ENCODE data around the gene C5orf58. TPM values are rescaled to one million over a fixed set of nuclear protein-coding genes. Genes with fewer than 3 reads are reported as not detected.

Gene C5orf58
- total RNA-seq, 1 donor = not detected

DNA sequence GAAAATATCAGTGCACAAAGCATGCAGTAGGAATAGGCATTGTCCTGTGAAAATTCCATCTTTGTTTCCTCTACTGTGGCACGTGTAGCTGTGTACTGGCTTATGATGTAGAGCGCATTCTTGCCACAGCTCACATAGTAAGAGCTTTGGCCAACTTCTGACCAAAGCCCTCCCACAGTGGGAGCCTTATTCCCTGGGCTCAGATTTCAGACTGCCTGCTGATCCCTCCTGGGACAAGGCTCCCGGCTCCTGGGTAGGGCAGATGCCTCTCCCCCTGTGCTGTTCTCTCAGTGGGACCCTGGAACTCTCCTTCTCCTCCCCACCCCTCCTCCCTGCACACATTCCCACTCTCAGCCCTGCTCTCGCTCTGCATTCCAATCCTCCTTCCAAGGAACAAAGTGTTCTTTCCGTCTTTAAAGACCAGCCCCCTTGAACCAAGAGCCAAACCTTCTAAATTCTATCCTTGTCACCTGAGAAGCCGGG, 47.3 kb downstream of the C5orf58 start:
- H3K9me3 ChIP-seq (ENCODE audit: low read depth, low read length) = no peaks in the 10 kb centered on the region
- no peak overlapping the region for H2AFZ ChIP-seq (ENCODE audit: low read length)
- H3K27me3 ChIP-seq (ENCODE audit: insufficient read depth, low read length) = no peaks in the 10 kb centered on the region
- no peaks in the 10 kb centered on the region for H3K4me1 ChIP-seq (ENCODE audit: insufficient read depth, low read length)
- H3K4me3 ChIP-seq (ENCODE audit: insufficient read depth, low read length) = no peak overlapping the region
- H4K20me1 ChIP-seq (ENCODE audit: insufficient read depth, low read length) = no peaks in the 10 kb centered on the region
- H3K4me2 ChIP-seq (ENCODE audit: insufficient read depth, low read length) = no peak overlapping the region
- H3K79me2 ChIP-seq (ENCODE audit: insufficient read depth, low read length) = no peaks in the 10 kb centered on the region
- no peaks in the 10 kb centered on the region for H3K36me3 ChIP-seq (ENCODE audit: insufficient read depth, low read length)
- TF ChIP-seq CTCF (IDR thresholded peaks at IDR 0.05; ENCODE audit: extremely low read depth, low read depth, low read length) = no peak
- H3K27ac ChIP-seq (ENCODE audit: low read depth, low read length) = no peak overlapping the region
- DNase-seq (ENCODE audit: insufficient read length, low spot score, missing footprints) = no peak

GRCh38 chr5:170283296-170283695, 50.5 kb downstream of the C5orf58 start:
- Histone ChIP-seq H3K9me3 (ENCODE audit: low read depth, low read length) (no peaks in the 10 kb centered on the region), H3K4me3 (ENCODE audit: insufficient read depth, low read length) (no peak overlapping the region), H3K4me2 (ENCODE audit: insufficient read depth, low read length) (no peak overlapping the region), H3K27ac (ENCODE audit: low read depth, low read length) (no peak overlapping the region), H4K20me1 (ENCODE audit: insufficient read depth, low read length) (no peaks in the 10 kb centered on the region), H3K27me3 (ENCODE audit: insufficient read depth, low read length) (no peaks in the 10 kb centered on the region), H3K4me1 (ENCODE audit: insufficient read depth, low read length) (no peaks in the 10 kb centered on the region), H2AFZ (ENCODE audit: low read length) (no peak overlapping the region), H3K79me2 (ENCODE audit: insufficient read depth, low read length) (no peaks in the 10 kb centered on the region), H3K36me3 (ENCODE audit: insufficient read depth, low read length) (no peaks in the 10 kb centered on the region)
- DNase-seq (ENCODE audit: insufficient read length, low spot score, missing footprints) = no peak
- TF ChIP-seq CTCF (IDR thresholded peaks at IDR 0.05; ENCODE audit: extremely low read depth, low read depth, low read length) = no peak

DNA sequence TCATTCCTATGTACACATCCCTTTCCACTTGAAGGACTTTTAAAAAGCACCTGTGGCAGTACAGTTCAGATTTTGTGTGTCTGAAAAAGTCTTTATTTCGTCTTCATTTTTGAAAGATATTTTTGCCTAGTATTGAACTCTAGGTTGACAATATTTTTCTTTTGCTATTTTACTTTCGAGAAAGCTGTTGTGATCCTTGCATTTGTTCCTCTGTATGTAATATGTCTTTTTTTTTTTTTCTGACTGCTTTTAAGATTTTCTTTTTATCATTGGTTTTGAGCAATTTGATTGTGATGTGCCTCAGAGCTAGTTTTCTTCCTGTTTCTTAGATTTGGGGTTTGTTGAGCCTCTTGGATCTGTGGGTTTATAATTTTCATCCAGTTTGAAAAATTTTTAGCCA, 51.4 kb downstream of the C5orf58 start:
- no peak overlapping the region for H3K27ac ChIP-seq (ENCODE audit: low read depth, low read length)
- no peaks in the 10 kb centered on the region for H3K79me2 ChIP-seq (ENCODE audit: insufficient read depth, low read length)
- no peaks in the 10 kb centered on the region for H3K9me3 ChIP-seq (ENCODE audit: low read depth, low read length)
- no peaks in the 10 kb centered on the region for H3K36me3 ChIP-seq (ENCODE audit: insufficient read depth, low read length)
- H3K4me3 ChIP-seq (ENCODE audit: insufficient read depth, low read length) = no peak overlapping the region
- no peaks in the 10 kb centered on the region for H4K20me1 ChIP-seq (ENCODE audit: insufficient read depth, low read length)
- H3K27me3 ChIP-seq (ENCODE audit: insufficient read depth, low read length) = no peaks in the 10 kb centered on the region
- H3K4me2 ChIP-seq (ENCODE audit: insufficient read depth, low read length) = no peak overlapping the region
- H2AFZ ChIP-seq (ENCODE audit: low read length) = no peak overlapping the region
- TF ChIP-seq CTCF (IDR thresholded peaks at IDR 0.05; ENCODE audit: extremely low read depth, low read depth, low read length) = no peak
- DNase-seq (ENCODE audit: insufficient read length, low spot score, missing footprints) = no peak
- H3K4me1 ChIP-seq (ENCODE audit: insufficient read depth, low read length) = no peaks in the 10 kb centered on the region

GRCh38 chr5:170285181-170285580, 52.4 kb downstream of the C5orf58 start:
- no peak for DNase-seq (ENCODE audit: insufficient read length, low spot score, missing footprints)
- Histone ChIP-seq H2AFZ (ENCODE audit: low read length) (no peak overlapping the region), H3K4me3 (ENCODE audit: insufficient read depth, low read length) (no peak overlapping the region), H3K27ac (ENCODE audit: low read depth, low read length) (no peak overlapping the region), H3K36me3 (ENCODE audit: insufficient read depth, low read length) (no peaks in the 10 kb centered on the region), H3K27me3 (ENCODE audit: insufficient read depth, low read length) (peaks cover 2% of the 10 kb centered on the region), H3K4me1 (ENCODE audit: insufficient read depth, low read length) (no peaks in the 10 kb centered on the region), H3K9me3 (ENCODE audit: low read depth, low read length) (no peaks in the 10 kb centered on the region), H4K20me1 (ENCODE audit: insufficient read depth, low read length) (no peaks in the 10 kb centered on the region), H3K4me2 (ENCODE audit: insufficient read depth, low read length) (no peak overlapping the region), H3K79me2 (ENCODE audit: insufficient read depth, low read length) (no peaks in the 10 kb centered on the region)
- no peak for TF ChIP-seq CTCF (IDR thresholded peaks at IDR 0.05; ENCODE audit: extremely low read depth, low read depth, low read length)
